Activated B cell treated with CpG ODN at 0.5 μM for 24 hours (primary cell): ENCODE measurements around the gene DDX24. TPM values are rescaled to one million over a fixed set of nuclear protein-coding genes. Genes with fewer than 3 reads are reported as not detected.

ENCODE experiments used
- ATAC-seq: fragments of 200-7000 bp; cut with Tn5 transposase; one replicate; pipeline ENCODE4 v1.10.0; 2021; ENCODE audit warnings: low read depth, mild to moderate bottlenecking, moderate library complexity
- CTCF ChIA-PET: fragments of 350-600 bp; sonication (Branson Sonifier 250); formaldehyde crosslinking; loops from one replicate; lab custom pipeline; 2021; ENCODE audit warnings: antibody characterized with exemption; lab: Charles Lee
- POLR2A ChIA-PET: fragments of 350-600 bp; sonication (Branson Sonifier 250); formaldehyde crosslinking; loops from one replicate; lab custom pipeline; 2021; ENCODE audit warnings: antibody characterized with exemption; lab: Charles Lee
- DNase-seq: peaks from one replicate; pipeline ENCODE4 v3.0.0; 2022
- H3K27ac Mint-ChIP-seq: one replicate; pipeline ENCODE4 v1.8.0; 2020; ENCODE audit warnings: mixed read lengths
- H3K27me3 Mint-ChIP-seq: one replicate; pipeline ENCODE4 v1.8.0; 2021; ENCODE audit warnings: mixed read lengths
- H3K36me3 Mint-ChIP-seq: one replicate; pipeline ENCODE4 v1.8.0; 2021; ENCODE audit warnings: low read depth, mixed read lengths
- H3K4me1 Mint-ChIP-seq: one replicate; pipeline ENCODE4 v1.8.0; 2021; ENCODE audit warnings: mixed read lengths
- H3K4me3 Mint-ChIP-seq: one replicate; pipeline ENCODE4 v1.8.0; 2020; ENCODE audit warnings: mild to moderate bottlenecking, mixed read lengths
- H3K9me3 Mint-ChIP-seq: one replicate; pipeline ENCODE4 v1.8.0; 2020; ENCODE audit warnings: mixed read lengths
- intact Hi-C: fragments of 100-400 bp; cut with micrococcal nuclease; formaldehyde crosslinking; loops from one replicate; pipeline ENCODE4 v1.15.1; 2024
- total RNA-seq: library from RNA; stranded (reverse); gene quantifications from 2 replicates; pipeline ENCODE4 v1.2.3, GENCODE V29; 2022
- TF ChIP-seq, protein P1 (sequence below): fragments of 200-600 bp; IDR thresholded peaks from one replicate; pipeline ENCODE4 v1.8.0; 2022; ENCODE audit warnings: antibody characterized with exemption, mild to moderate bottlenecking

DDX24 gene
- total RNA-seq, 1 donor from 2014 or later = 169 TPM

DNA sequence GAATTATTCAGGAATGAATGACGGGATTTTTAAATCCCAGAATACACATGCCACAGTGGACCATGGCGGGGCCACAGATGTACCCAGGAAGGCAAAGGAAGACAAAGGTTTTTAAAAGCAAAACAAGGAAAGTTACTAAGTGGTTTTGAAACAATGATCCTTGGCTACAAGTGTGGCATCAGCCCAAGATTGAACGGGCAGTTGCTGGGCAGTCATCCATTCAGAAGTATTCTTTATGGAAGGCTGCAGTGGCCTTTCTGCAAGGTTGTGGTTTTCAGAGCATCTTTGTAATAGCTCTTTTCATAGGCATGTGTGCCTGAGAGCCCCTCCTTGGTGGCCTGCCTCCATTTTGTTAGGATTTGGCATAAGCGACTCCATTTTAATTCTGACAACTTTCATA, 16.1 kb upstream of the DDX24 start:
- ATAC-seq (no peak), DNase-seq (no peak)
- no peaks in the 10 kb centered on the region for H3K27me3 Mint-ChIP-seq
- TF ChIP-seq, protein P1, sequence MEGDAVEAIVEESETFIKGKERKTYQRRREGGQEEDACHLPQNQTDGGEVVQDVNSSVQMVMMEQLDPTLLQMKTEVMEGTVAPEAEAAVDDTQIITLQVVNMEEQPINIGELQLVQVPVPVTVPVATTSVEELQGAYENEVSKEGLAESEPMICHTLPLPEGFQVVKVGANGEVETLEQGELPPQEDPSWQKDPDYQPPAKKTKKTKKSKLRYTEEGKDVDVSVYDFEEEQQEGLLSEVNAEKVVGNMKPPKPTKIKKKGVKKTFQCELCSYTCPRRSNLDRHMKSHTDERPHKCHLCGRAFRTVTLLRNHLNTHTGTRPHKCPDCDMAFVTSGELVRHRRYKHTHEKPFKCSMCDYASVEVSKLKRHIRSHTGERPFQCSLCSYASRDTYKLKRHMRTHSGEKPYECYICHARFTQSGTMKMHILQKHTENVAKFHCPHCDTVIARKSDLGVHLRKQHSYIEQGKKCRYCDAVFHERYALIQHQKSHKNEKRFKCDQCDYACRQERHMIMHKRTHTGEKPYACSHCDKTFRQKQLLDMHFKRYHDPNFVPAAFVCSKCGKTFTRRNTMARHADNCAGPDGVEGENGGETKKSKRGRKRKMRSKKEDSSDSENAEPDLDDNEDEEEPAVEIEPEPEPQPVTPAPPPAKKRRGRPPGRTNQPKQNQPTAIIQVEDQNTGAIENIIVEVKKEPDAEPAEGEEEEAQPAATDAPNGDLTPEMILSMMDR = no peak
- no peak overlapping the region for H3K27ac Mint-ChIP-seq
- ChIA-PET CTCF (no interaction called here), POLR2A (no interaction called here)
- no peaks in the 10 kb centered on the region for H3K4me1 Mint-ChIP-seq
- no peaks in the 10 kb centered on the region for H3K36me3 Mint-ChIP-seq
- no peaks in the 10 kb centered on the region for H3K9me3 Mint-ChIP-seq
- H3K4me3 Mint-ChIP-seq = no peak overlapping the region
- intact Hi-C loops = no loop called here

DNA sequence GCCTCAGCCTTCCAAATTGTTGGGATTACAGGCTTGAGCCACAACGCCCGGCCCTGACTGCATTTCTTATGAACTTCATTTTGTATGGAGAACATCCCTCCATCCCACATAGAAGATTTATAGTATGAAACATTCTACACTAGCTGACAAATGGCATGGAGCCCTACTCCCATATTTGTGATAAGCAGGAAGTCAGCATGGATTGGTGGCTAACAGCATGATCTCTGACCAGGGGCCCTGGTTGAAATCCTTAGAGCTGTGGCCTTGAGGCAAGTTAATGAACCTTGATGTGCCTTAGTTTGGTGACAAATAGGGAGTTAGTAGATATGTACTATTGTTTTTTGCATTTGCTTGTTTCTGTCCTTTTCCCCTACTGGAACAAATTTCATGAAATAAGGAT, 12.4 kb upstream of the DDX24 start:
- H3K4me1 Mint-ChIP-seq = no peaks in the 10 kb centered on the region
- intact Hi-C loops = no loop called here
- TF ChIP-seq, protein P1 = no peak
- H3K27ac Mint-ChIP-seq = no peak overlapping the region
- ATAC-seq (no peak), DNase-seq (no peak)
- no peaks in the 10 kb centered on the region for H3K9me3 Mint-ChIP-seq
- CTCF ChIA-PET = no interaction called here
- H3K4me3 Mint-ChIP-seq = no peak overlapping the region
- POLR2A ChIA-PET = no interaction called here
- no peaks in the 10 kb centered on the region for H3K27me3 Mint-ChIP-seq
- no peaks in the 10 kb centered on the region for H3K36me3 Mint-ChIP-seq

DNA sequence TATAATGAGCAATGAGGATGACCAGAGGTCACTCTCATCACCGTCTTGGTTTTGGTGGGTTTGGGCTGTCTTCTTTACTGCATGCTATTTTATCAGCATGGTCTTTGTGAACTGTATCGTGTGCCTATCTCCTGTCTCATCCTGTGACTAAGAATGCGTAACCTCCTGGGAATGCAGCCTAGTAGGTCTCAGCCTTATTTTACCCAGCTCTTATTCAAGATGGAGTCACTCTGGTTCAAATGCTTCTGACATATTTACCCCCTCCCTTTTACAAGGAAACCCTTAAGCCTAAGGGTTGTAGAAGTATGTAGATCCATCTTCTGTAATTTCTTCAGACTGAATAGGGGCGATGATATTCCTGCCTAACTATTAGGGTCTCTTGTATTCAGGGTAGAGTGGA, 8.5 kb upstream of the DDX24 start:
- DNase-seq (no peak), ATAC-seq (no peak)
- intact Hi-C loops = no loop called here
- Mint-ChIP-seq H3K36me3 (no peaks in the 10 kb centered on the region), H3K9me3 (peaks cover 2% of the 10 kb centered on the region), H3K27me3 (no peaks in the 10 kb centered on the region), H3K4me1 (no peaks in the 10 kb centered on the region), H3K27ac (no peak overlapping the region), H3K4me3 (no peak overlapping the region)
- TF ChIP-seq, protein P1 = no peak
- ChIA-PET POLR2A (no interaction called here), CTCF (interaction anchor here (1.9 kb wide), 1 partner anchor 53 kb away, joined by 4 read pairs; no protein-coding TSS in a partner anchor)

DNA sequence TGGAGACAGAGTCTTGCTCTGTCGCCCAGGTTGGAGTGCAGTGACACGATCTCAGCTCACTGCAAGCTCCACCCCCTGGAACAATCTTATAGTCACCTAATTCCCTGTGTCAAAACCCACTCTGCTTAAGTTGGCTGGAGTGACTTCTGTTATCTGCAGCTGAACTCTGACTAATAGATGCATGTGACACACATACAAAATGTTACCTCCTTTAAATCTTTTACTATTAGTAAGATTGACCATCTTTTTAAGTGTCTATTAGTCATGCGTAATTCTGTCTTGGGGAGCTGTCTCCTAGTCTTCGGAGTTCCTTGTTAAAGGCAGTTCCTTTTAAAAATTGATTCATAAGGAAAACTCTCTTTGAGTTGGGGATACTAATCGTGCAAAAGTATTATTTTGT, 7.5 kb upstream of the DDX24 start:
- DNase-seq = no peak
- no peak overlapping the region for H3K4me3 Mint-ChIP-seq
- TF ChIP-seq, protein P1 = no peak
- no peak for ATAC-seq
- CTCF ChIA-PET = interaction anchor here (1.9 kb wide), 1 partner anchor 52 kb away, joined by 4 read pairs; no protein-coding TSS in a partner anchor
- H3K27me3 Mint-ChIP-seq = no peaks in the 10 kb centered on the region
- intact Hi-C loops = no loop called here
- no peaks in the 10 kb centered on the region for H3K4me1 Mint-ChIP-seq
- H3K36me3 Mint-ChIP-seq = no peaks in the 10 kb centered on the region
- POLR2A ChIA-PET = no interaction called here
- H3K9me3 Mint-ChIP-seq = peaks cover 2% of the 10 kb centered on the region
- H3K27ac Mint-ChIP-seq = no peak overlapping the region

DNA sequence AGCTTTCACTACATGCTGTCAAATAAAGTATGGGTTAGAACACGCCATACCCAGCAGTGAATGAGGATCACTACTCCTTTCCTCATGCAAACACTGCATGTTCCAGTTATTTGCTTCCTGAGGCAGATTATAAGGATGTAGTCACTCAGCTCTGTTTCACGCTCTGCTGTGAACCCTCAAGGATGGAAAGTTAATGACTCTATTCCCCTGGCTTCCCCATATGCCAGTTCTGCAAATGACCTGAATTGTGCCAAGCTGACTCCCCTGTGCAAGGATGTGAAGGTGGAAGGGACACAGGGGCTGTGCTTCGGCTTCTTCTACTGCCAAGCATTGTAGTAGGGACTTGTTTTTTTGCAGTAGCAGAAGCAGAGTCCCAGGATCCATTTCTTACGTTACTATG, 6.9 kb upstream of the DDX24 start:
- H3K27me3 Mint-ChIP-seq = no peaks in the 10 kb centered on the region
- intact Hi-C loops = no loop called here
- CTCF ChIA-PET = interaction anchor here (1.9 kb wide), 1 partner anchor 51 kb away, joined by 4 read pairs; no protein-coding TSS in a partner anchor
- no peaks in the 10 kb centered on the region for H3K36me3 Mint-ChIP-seq
- TF ChIP-seq, protein P1 = no peak
- H3K4me1 Mint-ChIP-seq = no peaks in the 10 kb centered on the region
- no peak overlapping the region for H3K27ac Mint-ChIP-seq
- peaks cover 2% of the 10 kb centered on the region for H3K9me3 Mint-ChIP-seq
- DNase-seq = no peak
- no peak overlapping the region for H3K4me3 Mint-ChIP-seq
- POLR2A ChIA-PET = no interaction called here
- no peak for ATAC-seq
